HEK293T (cell line): ENCODE measurements around the gene PSMD6.

Source experiments
- ARNT ChIP-seq: fragments of 450-650 bp; IDR thresholded peaks from 2 replicates; pipeline ENCODE4 v1.6.1; 2017; ENCODE audit warnings: mild to moderate bottlenecking
- BHLHE40 ChIP-seq: fragments of 450-650 bp; IDR thresholded peaks from 2 replicates; pipeline ENCODE4 v1.6.1; 2016; ENCODE audit warnings: mild to moderate bottlenecking, moderate library complexity, borderline replicate concordance
- ELF4 ChIP-seq: fragments of 450-650 bp; IDR thresholded peaks from 2 replicates; pipeline ENCODE4 v1.6.1; 2017; ENCODE audit warnings: antibody characterized with exemption
- FOXA1 ChIP-seq: fragments of 450-650 bp; IDR thresholded peaks from 2 replicates; pipeline ENCODE4 v1.6.1; 2016; ENCODE audit warnings: mild to moderate bottlenecking
- FOXK2 ChIP-seq: fragments of 450-650 bp; IDR thresholded peaks from 2 replicates; pipeline ENCODE4 v1.6.1; 2016; ENCODE audit warnings: mild to moderate bottlenecking
- FOXM1 ChIP-seq: fragments of 450-650 bp; IDR thresholded peaks from 2 replicates; pipeline ENCODE4 v1.6.1; 2017; ENCODE audit warnings: mild to moderate bottlenecking, borderline replicate concordance
- HDGF ChIP-seq: fragments of 450-650 bp; IDR thresholded peaks from 2 replicates; pipeline ENCODE4 v1.6.1; 2017; ENCODE audit warnings: antibody characterized with exemption, borderline replicate concordance
- L3MBTL2 ChIP-seq: fragments of 450-650 bp; conservative IDR thresholded peaks from 2 replicates; pipeline ENCODE4 v1.6.1; 2016; ENCODE audit warnings: mild to moderate bottlenecking
- LEF1 ChIP-seq: fragments of 450-650 bp; IDR thresholded peaks from 2 replicates; pipeline ENCODE4 v1.6.1; 2017; ENCODE audit warnings: mild to moderate bottlenecking, borderline replicate concordance
- NFRKB ChIP-seq: fragments of 450-650 bp; IDR thresholded peaks from 2 replicates; pipeline ENCODE4 v1.6.1; 2016; ENCODE audit warnings: mild to moderate bottlenecking, moderate library complexity
- SP1 ChIP-seq: fragments of 450-650 bp; IDR thresholded peaks from 2 replicates; pipeline ENCODE4 v1.6.1; 2017
- SUZ12 ChIP-seq: fragments of 450-650 bp; IDR thresholded peaks from 2 replicates; pipeline ENCODE4 v1.6.1; 2016; ENCODE audit warnings: mild to moderate bottlenecking
- TARDBP ChIP-seq: fragments of 450-650 bp; IDR thresholded peaks from 2 replicates; pipeline ENCODE4 v1.6.1; 2016
- ZNF384 ChIP-seq: fragments of 450-650 bp; IDR thresholded peaks from 2 replicates; pipeline ENCODE4 v1.6.1; 2016

GRCh38 chr3:64058566-64058965, 35.3 kb upstream of the PSMD6 start:
- no peak for TF ChIP-seq LEF1
- TF ChIP-seq SP1, result no peak
- no peak for TF ChIP-seq TARDBP
- no peak for TF ChIP-seq FOXM1
- no peak for TF ChIP-seq SUZ12
- TF ChIP-seq FOXA1, result no peak
- no peak for TF ChIP-seq FOXK2
- TF ChIP-seq ZNF384, result no peak
- no peak for TF ChIP-seq BHLHE40
- TF ChIP-seq ELF4, result no peak
- no peak for TF ChIP-seq ARNT
- no peak for TF ChIP-seq L3MBTL2
- no peak for TF ChIP-seq NFRKB
- TF ChIP-seq HDGF, result no peak
